D721Med (cell line): ENCODE results near the gene PCSK5.

Experiments
- DNase-seq: peaks from one replicate; pipeline ENCODE4 v3.0.0; 2011; ENCODE audit warnings: low spot score; ENCODE audit not compliant: insufficient read length
- FAIRE-seq: peaks from 2 replicates; lab custom pipeline; 2011; peaks lifted over from hg19 to GRCh38; lab: Jason Lieb, UNC
- CTCF ChIP-seq: IDR thresholded peaks from 2 replicates; pipeline ENCODE4 v1.5.1; 2012; ENCODE audit warnings: mild to moderate bottlenecking, control low read depth; ENCODE audit not compliant: insufficient read depth; ENCODE audit errors: missing control alignments

The PCSK5 gene

GRCh38 chr9:75933982-75934381 lies 43.5 kb downstream of the PCSK5 start:
- no peak for FAIRE-seq
- TF ChIP-seq CTCF, result no peak
- DNase-seq, result no peak

DNA sequence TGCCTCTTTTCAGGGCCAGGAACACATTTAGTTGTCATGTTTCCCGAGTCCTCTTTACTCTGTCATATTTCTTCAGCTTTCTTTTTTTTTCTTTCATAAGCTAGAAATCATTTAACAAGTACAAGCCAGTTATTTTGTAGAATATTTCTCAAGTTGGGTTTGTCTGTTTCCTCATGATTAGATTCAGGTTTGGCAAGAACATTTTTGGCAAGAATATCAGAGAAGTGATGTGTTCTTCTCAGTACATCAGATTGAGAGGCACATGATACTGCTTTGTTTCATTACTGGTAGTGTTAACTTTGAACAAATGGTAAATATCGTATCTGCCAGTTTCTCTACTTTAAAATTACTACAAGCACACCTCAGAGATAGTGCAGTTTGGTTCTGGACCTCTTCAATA lies 45.1 kb downstream of the PCSK5 start:
- no peak for DNase-seq
- FAIRE-seq, result no peak
- TF ChIP-seq CTCF, result no peak

DNA sequence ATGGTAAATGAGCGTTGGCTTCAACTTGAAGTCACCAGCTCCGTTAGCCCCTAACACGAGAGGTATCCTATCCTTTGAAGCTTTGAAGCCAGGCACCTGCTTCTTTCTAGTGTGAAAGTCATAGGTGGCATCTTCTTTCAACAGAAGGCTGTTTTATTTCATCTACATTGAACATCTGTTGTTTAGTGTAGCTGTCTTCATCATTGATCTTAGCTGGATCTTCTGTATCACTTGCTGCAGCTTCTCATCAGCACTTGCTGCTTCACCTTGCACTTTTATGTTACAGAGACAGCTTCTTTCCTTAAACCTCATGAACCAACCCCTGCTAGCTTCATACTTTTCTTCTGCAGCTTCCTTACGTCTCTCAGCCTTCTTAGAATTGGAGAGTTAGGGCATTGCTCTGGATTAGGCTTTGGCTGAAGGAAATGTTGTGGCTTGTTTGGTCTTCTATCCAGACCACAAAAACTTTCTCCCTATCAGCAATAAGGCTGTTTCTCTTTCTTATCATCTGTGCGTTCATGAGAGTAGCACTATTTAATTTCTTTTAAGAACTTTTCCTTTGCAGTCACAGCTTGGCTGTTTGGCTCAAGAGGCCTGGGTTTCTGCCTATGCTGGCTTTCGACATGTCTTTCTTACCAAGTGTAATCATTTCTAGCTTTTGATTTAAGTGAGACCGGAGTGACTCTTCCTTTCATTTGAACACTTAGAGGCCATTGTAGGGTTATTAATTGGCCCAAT lies 47.2 kb downstream of the PCSK5 start:
- DNase-seq (no peak), FAIRE-seq (no peak)
- TF ChIP-seq CTCF, result no peak

- no peak for TF ChIP-seq CTCF
- no peak for DNase-seq
- no peak for FAIRE-seq
Observed at GRCh38 chr9:75938946-75939345, 48.5 kb downstream of the PCSK5 start.

GRCh38 chr9:75939536-75940111 lies 49.2 kb downstream of the PCSK5 start:
- no peak for FAIRE-seq
- DNase-seq, result no peak
- no peak for TF ChIP-seq CTCF

GRCh38 chr9:75941066-75941465 lies 50.6 kb downstream of the PCSK5 start:
- DNase-seq (no peak), FAIRE-seq (no peak)
- no peak for TF ChIP-seq CTCF
